ENCODE data around the gene ATF6. TPM values are rescaled to one million over a fixed set of nuclear protein-coding genes. Genes with fewer than 3 reads are reported as not detected.

The ATF6 gene
- total RNA-seq, 1 donor from 2014 or later, result 20.6 TPM

GRCh38 chr1:161956097-161956496 is 190.0 kb downstream of the ATF6 start:
- no peak overlapping the region for H3K4me3 ChIP-seq (ENCODE audit: low read depth, low read length)
- TF ChIP-seq CTCF (conservative IDR thresholded peaks at IDR 0.05; ENCODE audit: low read depth, low read length), result no peak
- DNase-seq (ENCODE audit: low read depth), result no peak

- DNase-seq (ENCODE audit: low read depth), result no peak
- TF ChIP-seq CTCF (conservative IDR thresholded peaks at IDR 0.05; ENCODE audit: low read depth, low read length), result no peak
- no peak overlapping the region for H3K4me3 ChIP-seq (ENCODE audit: low read depth, low read length)
These were observed 190.8 kb downstream of the ATF6 start for GRCh38 chr1:161956930-161957329.

DNA sequence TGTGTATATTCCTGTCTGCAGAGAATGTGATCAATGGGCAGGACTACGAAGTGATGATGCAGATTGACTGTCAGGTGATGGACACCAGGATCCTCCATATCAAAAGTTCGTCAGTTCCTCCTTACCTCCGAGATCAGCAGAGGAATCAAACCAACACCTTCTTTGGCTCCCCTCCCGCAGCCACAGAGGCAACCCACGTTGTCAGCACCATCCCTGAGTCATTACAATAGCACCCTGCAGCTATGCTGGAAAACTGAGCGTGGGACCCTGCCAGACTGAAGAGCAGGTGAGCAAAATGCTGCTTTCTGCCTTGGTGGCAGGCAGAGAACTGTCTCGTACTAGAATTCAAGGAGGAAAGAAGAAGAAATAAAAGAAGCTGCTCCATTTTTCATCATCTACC is 192.3 kb downstream of the ATF6 start:
- no peak for DNase-seq (ENCODE audit: low read depth)
- no peak overlapping the region for H3K4me3 ChIP-seq (ENCODE audit: low read depth, low read length)
- no peak for TF ChIP-seq CTCF (conservative IDR thresholded peaks at IDR 0.05; ENCODE audit: low read depth, low read length)

DNA sequence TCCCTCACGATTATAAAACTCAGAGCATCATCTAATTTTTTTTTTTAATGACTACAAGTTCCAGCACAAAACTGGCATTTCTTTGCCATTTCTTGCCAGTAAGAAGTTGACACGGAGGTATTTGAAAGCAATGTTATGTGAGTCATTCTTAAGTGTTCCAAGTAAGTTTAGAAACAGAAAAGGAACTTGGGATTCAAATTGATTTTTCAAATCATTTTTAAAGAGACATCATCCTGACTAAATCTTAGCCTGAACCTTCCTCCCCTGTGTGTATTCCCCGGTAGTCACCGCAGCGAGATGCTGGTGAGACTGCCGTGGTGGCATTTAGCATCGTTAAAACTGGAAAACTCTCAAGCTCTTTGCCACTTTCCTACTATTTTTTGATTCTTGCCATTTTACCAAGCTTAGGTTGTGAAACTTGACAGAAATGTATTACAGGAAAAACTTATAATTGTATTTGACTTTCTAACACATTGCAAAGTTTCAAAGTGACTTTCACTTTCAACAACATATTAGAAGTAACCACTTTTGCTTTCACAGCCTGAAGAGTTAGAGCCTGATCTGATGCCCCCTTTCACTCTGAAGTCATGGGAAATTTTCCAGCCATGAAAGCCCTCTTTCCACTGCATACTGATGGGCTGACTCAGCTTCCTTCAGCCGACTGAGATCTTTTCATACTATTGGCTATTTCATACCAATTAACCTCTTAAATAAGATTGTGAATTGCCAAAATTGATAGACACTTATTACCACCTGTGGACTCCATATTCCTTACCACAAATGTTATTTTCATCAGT is 196.2 kb downstream of the ATF6 start:
- no peak overlapping the region for H3K4me3 ChIP-seq (ENCODE audit: low read depth, low read length)
- DNase-seq (ENCODE audit: low read depth), result peak; percentile 79
- no peak for TF ChIP-seq CTCF (conservative IDR thresholded peaks at IDR 0.05; ENCODE audit: low read depth, low read length)

DNA sequence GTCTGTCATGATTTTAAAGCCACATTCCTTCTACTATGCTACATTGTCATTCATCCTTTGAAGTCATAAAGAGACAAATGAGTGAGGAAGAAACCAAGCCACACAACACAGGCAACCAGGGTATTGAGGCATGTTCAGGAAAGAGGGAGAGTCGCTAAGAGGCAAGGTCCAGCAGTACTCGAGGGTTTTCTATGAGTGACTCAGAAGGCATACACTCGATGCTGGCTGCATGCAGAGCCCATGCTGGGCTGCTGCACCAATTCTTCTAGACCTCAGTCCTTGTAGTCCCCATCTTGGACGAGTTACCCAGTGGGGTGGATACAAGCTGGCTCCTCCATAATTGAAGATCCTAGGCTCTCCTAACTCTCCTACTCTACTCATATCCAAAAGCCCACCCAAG is 199.9 kb downstream of the ATF6 start:
- DNase-seq (ENCODE audit: low read depth), result no peak
- TF ChIP-seq CTCF (conservative IDR thresholded peaks at IDR 0.05; ENCODE audit: low read depth, low read length), result no peak
- H3K4me3 ChIP-seq (ENCODE audit: low read depth, low read length), result no peak overlapping the region

DNA sequence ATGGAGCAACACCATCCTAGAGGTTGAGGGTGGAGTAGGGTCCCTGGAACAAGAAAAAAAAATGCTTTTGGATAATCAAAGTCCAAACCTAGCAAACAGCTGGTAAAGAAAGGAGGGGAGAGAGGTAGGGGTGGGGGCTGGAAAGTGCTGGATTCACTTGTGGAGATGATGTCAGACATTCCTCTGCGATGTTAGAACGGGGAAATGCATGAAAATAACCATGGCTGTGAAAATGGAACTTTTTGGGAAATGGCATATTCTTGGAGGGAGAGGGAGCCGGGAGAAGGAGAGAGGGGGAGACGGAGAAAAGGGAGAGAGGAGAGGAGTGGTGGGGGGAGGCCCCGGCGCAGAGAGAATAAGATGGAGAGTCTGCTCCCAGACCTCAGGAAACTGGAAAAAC is 203.9 kb downstream of the ATF6 start:
- no peak for TF ChIP-seq CTCF (conservative IDR thresholded peaks at IDR 0.05; ENCODE audit: low read depth, low read length)
- H3K4me3 ChIP-seq (ENCODE audit: low read depth, low read length), result no peak overlapping the region
- DNase-seq (ENCODE audit: low read depth), result no peak

DNA sequence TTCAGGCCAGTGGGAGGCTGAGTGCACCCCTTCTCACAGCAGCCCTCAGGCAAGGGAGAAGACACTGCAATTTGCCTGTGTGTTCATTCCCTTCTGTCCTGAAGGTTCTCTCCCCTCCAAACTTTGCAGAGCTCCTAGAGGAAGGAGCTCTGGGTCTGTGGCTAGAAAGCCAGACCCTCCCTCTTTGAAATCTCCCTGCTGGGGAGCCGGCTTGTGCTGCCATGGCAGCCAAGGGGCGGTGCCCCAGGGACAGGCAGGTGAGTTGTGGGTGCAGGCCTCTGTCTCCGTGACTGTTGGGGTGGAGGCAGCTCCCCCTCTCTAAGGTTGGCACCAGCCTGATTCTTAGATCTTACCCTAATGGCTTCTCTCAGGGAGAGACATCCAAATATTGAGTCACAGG is 204.5 kb downstream of the ATF6 start:
- no peak for DNase-seq (ENCODE audit: low read depth)
- no peak overlapping the region for H3K4me3 ChIP-seq (ENCODE audit: low read depth, low read length)
- TF ChIP-seq CTCF (conservative IDR thresholded peaks at IDR 0.05; ENCODE audit: low read depth, low read length), result no peak

All from epithelial cell of proximal tubule (primary cell).